Measurements from ENCODE around the gene MS4A10. TPM values are rescaled to one million over a fixed set of nuclear protein-coding genes. Genes with fewer than 3 reads are reported as not detected.

Gene MS4A10
- total RNA-seq, 1 donor from 2014 or later = not detected

GRCh38 chr11:60848714-60849151, 63.6 kb downstream of the MS4A10 start:
- DNase-seq (ENCODE audit: low read depth in 2 of 2) = no peak

DNA sequence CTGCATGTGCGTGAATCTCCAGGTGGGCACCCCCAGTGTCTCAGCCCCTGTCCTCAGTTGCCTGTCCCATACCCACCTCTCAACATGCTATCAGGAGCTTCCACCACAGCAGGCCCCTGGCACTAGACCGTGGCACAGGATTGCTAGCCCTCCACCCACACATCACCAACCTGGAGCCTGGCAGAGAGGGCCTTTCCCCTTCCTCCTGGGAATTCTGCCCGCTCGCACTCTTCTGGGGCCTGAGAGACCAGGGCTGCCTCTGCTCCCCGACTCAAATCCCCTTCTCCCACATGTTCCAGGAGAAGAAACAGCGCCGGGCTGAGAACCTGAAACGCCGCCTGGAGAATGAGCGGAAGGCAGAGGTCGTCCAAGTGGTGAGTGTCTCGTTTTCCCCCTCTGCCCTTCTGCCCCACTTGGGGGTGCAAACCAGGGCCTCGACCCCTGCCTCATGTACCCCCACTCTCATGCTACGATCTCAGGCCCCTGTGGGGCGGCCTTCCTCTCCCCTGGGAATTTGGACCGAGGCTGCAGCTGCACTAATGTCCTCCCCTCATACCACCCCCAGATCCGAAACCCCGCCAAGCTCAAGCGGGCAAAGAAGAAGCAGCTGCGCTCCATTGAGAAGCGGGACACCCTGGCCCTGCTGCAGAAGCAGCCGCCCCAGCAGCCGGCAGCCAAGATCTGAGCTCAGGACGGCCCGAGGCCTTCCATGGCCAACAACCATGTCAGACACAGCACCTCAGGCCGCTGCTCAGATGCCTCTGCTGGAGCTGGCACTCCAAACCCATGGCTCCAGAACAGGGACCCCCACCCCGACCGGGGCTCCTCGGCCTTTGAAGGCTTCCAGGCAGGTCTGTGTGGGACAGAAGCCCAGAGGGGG, 64.7 kb downstream of the MS4A10 start:
- no peak for DNase-seq (ENCODE audit: low read depth in 2 of 2)

Other genes starting within 250 kb of the MS4A10 start
- not detected in 2 replicates for gene MS4A8, start 85.7 kb upstream of the MS4A10 start, total RNA-seq
- not detected in 2 replicates for gene MS4A18, start 60.6 kb upstream of the MS4A10 start, total RNA-seq
- gene MS4A15, start 28.5 kb upstream of the MS4A10 start, total RNA-seq = not detected in 2 replicates
- gene CCDC86, start 56.8 kb downstream of the MS4A10 start, total RNA-seq = 10.1 and 11.6 TPM in 2 replicates
- under 0.01 TPM in 1 of 2 replicates, not detected in the other for gene PTGDR2, start 70.6 kb downstream of the MS4A10 start, total RNA-seq
- gene ZP1, start 82.2 kb downstream of the MS4A10 start, total RNA-seq = not detected in 2 replicates
- gene PRPF19, start 121.3 kb downstream of the MS4A10 start, total RNA-seq = 44.6 and 47.1 TPM in 2 replicates
- gene TMEM109, start 128.8 kb downstream of the MS4A10 start, total RNA-seq = 68.6 and 70.2 TPM in 2 replicates
- 49.7 and 56.2 TPM in 2 replicates for gene TMEM132A, start 139.1 kb downstream of the MS4A10 start, total RNA-seq
- 4.6 and 6.0 TPM in 2 replicates for gene SLC15A3, start 166.8 kb downstream of the MS4A10 start, total RNA-seq
- gene CD6, start 186.3 kb downstream of the MS4A10 start, total RNA-seq = not detected in 2 replicates